ENCODE results near the gene TIMM29.
"Not testable (repeated sequence)": the region's sequence is repeated elsewhere in the genome, so short reads cannot be mapped to it uniquely, and the experiment has no call there.

TIMM29 gene

GRCh38 chr19:10912619-10913018 lies 16.0 kb upstream of the TIMM29 start:
- no peak for DNase-seq (ENCODE audit: low read depth in 2 of 2)

GRCh38 chr19:10913716-10914340 lies 14.8 kb upstream of the TIMM29 start:
- no peak for DNase-seq (ENCODE audit: low read depth in 2 of 2)

- no peak for DNase-seq (ENCODE audit: low read depth in 2 of 2)
Observed at GRCh38 chr19:10915130-10916091, 13.2 kb upstream of the TIMM29 start.

GRCh38 chr19:10916602-10917001 lies 12.0 kb upstream of the TIMM29 start:
- no peak for DNase-seq (ENCODE audit: low read depth in 2 of 2)

- DNase-seq (ENCODE audit: low read depth in 2 of 2) = no peak
Observed at GRCh38 chr19:10918359-10918758, 10.3 kb upstream of the TIMM29 start.

GRCh38 chr19:10919352-10920287 lies 9.0 kb upstream of the TIMM29 start:
- no peak for DNase-seq (ENCODE audit: low read depth in 2 of 2)

GRCh38 chr19:10920288-10920655 lies 8.3 kb upstream of the TIMM29 start:
- DNase-seq (ENCODE audit: low read depth in 2 of 2) = no peak

GRCh38 chr19:10920781-10921180 lies 7.8 kb upstream of the TIMM29 start:
- DNase-seq (ENCODE audit: low read depth in 2 of 2) = no peak

GRCh38 chr19:10921199-10921909 lies 7.3 kb upstream of the TIMM29 start:
- no peak for DNase-seq (ENCODE audit: low read depth in 2 of 2)

- DNase-seq (ENCODE audit: low read depth in 2 of 2) = no peak
Observed at GRCh38 chr19:10921910-10922637, 6.5 kb upstream of the TIMM29 start.

- no peak for DNase-seq (ENCODE audit: low read depth in 2 of 2)
Observed at GRCh38 chr19:10922638-10923014, 6.0 kb upstream of the TIMM29 start.

GRCh38 chr19:10923260-10924112 lies 5.1 kb upstream of the TIMM29 start:
- no peak for DNase-seq (ENCODE audit: low read depth in 2 of 2)

- no peak for DNase-seq (ENCODE audit: low read depth in 2 of 2)
Observed at GRCh38 chr19:10924597-10924996, 4.0 kb upstream of the TIMM29 start.

GRCh38 chr19:10927730-10928562 lies 665 bp upstream of the TIMM29 start:
- no peak for DNase-seq (ENCODE audit: low read depth in 2 of 2)

GRCh38 chr19:10929402-10929794 lies 787 bp downstream of the TIMM29 start:
- no peak for DNase-seq (ENCODE audit: low read depth in 2 of 2)

- no peak for DNase-seq (ENCODE audit: low read depth in 2 of 2)
Observed at GRCh38 chr19:10935371-10936059, 6.9 kb downstream of the TIMM29 start.

- no peak for DNase-seq (ENCODE audit: low read depth in 2 of 2)
Observed at GRCh38 chr19:10936661-10937084, 8.1 kb downstream of the TIMM29 start.

- DNase-seq (ENCODE audit: low read depth in 2 of 2) = not testable (repeated sequence)
Observed at GRCh38 chr19:10941649-10942048, 13.0 kb downstream of the TIMM29 start.

Measured in stimulated activated CD8-positive, alpha-beta memory T cell treated with anti-CD3 and anti-CD28 coated beads, Interleukin-2, amount 100 ng/mL, for 1 hour (primary cell).